GM21526 (cell line): ENCODE data around the gene RAB3C.

Experiments
- ATAC-seq: cut with Tn5 transposase; IDR thresholded peaks from one replicate; pipeline ENCODE4 v1.9.1; 2021; ENCODE audit warnings: moderate library complexity; ENCODE audit not compliant: unreplicated experiment, low FRiP score

The RAB3C gene

GRCh38 chr5:58902305-58902704 lies 319.4 kb downstream of the RAB3C start:
- no peak for ATAC-seq

- ATAC-seq: no peak
Measured at GRCh38 chr5:58902765-58903164, 319.9 kb downstream of the RAB3C start.

DNA sequence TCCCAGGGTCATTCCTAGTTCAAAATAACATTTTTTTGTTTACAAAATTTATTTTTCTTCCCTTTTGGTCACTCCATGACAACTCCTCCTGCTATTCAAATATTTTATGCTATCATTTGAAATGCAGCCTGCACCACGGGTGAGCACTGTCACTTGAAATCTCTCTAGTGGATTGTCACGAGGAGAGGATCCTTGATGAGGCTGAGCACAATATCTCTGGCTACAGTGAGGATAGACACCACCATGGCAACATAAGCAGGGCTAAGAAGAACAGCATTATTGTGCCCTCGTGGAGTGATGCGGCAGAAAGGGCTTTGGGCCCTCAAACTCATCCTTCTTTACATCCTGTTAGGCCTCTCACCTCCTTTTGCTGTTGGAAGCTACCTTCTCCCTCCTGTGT lies 321.9 kb downstream of the RAB3C start:
- no peak for ATAC-seq

- no peak for ATAC-seq
Measured at GRCh38 chr5:58905944-58906343, 323.1 kb downstream of the RAB3C start.
